Neutrophil (primary cell): Measurements from ENCODE around the gene NXN.
"Not testable (repeated sequence)": the region's sequence is repeated elsewhere in the genome, so short reads cannot be mapped to it uniquely, and the experiment has no call there.

Experiments used
- H3K27ac ChIP-seq: fragments of 200-600 bp; sonication (generic); 2 replicates; pipeline ENCODE4 v1.5.1; 2016; ENCODE audit warnings: mild to moderate bottlenecking, moderate library complexity
- H3K27me3 ChIP-seq: fragments of 200-600 bp; sonication (generic); 2 replicates; pipeline ENCODE4 v1.6.0; 2016; ENCODE audit warnings: mild to moderate bottlenecking
- H3K36me3 ChIP-seq: fragments of 200-600 bp; sonication (generic); 2 replicates; pipeline ENCODE4 v1.5.1; 2017
- H3K4me1 ChIP-seq, 2 experiments: fragments of 200-600 bp in 1 of 2; sonication (generic) in 1 of 2; 1 replicate in 1 of 2; 2 replicates in 1 of 2; pipeline versions ENCODE4 v1.5.1 to v1.6.1; 2013 to 2016; ENCODE audit warnings: low read depth in 1 of 2, low read length in 1 of 2, mild to moderate bottlenecking in 1 of 2, moderate library complexity in 1 of 2; ENCODE audit not compliant: control insufficient read depth in 1 of 2, insufficient read depth in 1 of 2
- H3K4me3 ChIP-seq, 2 experiments: fragments of 200-600 bp in 1 of 2; sonication (generic) in 1 of 2; 1 replicate in 1 of 2; 2 replicates in 1 of 2; pipeline ENCODE4 v1.5.1; 2013 to 2016; ENCODE audit warnings: low read depth in 1 of 2, low read length in 1 of 2, mild to moderate bottlenecking in 1 of 2, moderate library complexity in 1 of 2
- H3K9me3 ChIP-seq: fragments of 200-600 bp; sonication (generic); 2 replicates; pipeline ENCODE4 v1.5.1; 2016
- TF ChIP-seq, protein P1 (sequence below): fragments of 200-600 bp; sonication (generic); IDR thresholded peaks from 2 replicates; pipeline ENCODE4 v1.5.1; 2016; ENCODE audit warnings: antibody characterized with exemption

The NXN gene

DNA sequence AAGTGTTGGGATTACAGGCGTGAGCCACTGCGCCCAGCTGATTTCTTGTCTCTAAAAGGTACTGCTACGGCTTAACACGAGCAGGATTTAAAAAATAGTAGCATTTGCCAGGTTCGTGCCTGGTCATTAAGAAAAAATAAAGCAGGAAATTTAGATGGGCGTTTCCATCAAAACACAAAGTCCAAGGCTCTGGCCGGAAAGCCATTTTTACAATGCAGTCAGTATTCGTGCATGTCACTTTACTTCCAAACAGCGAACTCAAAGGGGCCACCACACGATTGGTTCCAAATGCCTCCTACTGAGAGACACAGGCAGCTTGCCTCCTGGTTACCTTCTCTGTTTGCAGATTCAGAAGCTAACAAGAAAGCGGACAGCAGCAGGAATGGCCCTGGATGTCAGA, 131.2 kb downstream of the NXN start:
- H3K4me1 ChIP-seq: no peaks in the 10 kb centered on the region
- TF ChIP-seq, protein P1, sequence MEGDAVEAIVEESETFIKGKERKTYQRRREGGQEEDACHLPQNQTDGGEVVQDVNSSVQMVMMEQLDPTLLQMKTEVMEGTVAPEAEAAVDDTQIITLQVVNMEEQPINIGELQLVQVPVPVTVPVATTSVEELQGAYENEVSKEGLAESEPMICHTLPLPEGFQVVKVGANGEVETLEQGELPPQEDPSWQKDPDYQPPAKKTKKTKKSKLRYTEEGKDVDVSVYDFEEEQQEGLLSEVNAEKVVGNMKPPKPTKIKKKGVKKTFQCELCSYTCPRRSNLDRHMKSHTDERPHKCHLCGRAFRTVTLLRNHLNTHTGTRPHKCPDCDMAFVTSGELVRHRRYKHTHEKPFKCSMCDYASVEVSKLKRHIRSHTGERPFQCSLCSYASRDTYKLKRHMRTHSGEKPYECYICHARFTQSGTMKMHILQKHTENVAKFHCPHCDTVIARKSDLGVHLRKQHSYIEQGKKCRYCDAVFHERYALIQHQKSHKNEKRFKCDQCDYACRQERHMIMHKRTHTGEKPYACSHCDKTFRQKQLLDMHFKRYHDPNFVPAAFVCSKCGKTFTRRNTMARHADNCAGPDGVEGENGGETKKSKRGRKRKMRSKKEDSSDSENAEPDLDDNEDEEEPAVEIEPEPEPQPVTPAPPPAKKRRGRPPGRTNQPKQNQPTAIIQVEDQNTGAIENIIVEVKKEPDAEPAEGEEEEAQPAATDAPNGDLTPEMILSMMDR: no peak
- H3K36me3 ChIP-seq: no peaks in the 10 kb centered on the region
- H3K27ac ChIP-seq: no peak overlapping the region
- peaks cover 69% of the 10 kb centered on the region for H3K27me3 ChIP-seq
- H3K9me3 ChIP-seq: no peaks in the 10 kb centered on the region
- no peak overlapping the region for H3K4me3 ChIP-seq

DNA sequence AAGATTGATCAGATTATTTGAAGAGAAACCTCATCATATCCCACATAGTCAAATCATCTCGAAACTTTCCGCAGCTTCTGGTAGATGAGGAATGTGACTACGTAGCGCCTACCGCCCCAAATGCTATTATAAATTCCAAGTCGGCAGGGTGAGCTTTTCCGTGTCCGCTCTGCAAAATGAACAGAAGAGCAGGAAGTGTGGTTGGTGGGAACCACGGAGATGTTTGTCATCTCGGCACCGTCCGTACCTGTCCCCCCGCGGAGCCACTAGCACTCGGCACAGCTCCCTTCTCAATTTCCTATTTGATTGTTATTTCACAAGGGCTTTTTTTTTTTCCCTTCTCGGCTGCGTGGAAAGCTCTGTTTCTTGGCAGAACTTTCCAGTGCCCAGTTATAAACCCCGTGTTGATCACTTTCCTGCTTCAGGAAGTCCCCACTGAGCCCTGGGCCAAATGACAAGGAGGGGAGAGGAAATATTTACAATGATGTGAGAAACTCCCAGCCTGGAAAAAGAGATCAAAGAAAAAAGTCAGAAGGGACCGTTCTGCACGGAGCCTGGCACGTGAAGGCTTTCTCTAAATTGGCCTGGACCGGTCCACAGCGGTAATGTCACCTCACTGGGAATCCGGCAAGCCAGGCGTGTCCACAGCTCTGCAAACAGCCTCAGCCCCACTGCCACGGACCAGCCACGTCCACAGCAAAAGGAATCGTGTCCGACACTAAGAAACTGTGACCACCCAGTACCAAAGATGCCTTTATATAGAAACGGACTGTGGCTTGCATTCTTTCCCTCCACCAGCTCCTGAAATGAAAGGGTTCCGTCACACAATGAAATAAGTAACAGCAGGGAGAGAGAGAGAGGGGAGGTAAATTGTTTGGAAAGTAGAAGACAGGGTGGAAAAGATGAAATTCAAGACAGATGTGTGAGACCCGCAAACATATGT, 132.4 kb downstream of the NXN start:
- no peak overlapping the region for H3K4me3 ChIP-seq
- H3K4me1 ChIP-seq: no peaks in the 10 kb centered on the region
- no peak overlapping the region for H3K27ac ChIP-seq
- TF ChIP-seq, protein P1: no peak
- H3K27me3 ChIP-seq: peaks cover 69% of the 10 kb centered on the region
- no peaks in the 10 kb centered on the region for H3K9me3 ChIP-seq
- H3K36me3 ChIP-seq: no peaks in the 10 kb centered on the region

DNA sequence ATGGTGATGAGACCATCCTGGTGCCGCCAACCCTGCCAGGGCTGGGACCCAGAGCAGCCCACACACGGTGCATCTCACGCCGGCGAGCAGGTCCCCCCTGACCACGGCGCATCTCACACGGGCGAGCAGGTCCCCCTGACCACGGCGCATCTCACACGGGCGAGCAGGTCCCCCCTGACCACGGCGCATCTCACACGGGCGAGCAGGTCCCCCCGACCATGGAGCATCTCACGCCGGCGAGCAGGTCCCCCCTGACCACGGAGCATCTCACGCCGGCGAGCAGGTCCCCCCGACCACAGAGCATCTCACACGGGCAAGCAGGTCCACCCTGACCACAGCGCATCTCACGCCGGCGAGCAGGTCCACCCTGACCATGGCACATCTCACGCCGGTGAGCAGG, 138.3 kb downstream of the NXN start:
- no peaks in the 10 kb centered on the region for H3K36me3 ChIP-seq

DNA sequence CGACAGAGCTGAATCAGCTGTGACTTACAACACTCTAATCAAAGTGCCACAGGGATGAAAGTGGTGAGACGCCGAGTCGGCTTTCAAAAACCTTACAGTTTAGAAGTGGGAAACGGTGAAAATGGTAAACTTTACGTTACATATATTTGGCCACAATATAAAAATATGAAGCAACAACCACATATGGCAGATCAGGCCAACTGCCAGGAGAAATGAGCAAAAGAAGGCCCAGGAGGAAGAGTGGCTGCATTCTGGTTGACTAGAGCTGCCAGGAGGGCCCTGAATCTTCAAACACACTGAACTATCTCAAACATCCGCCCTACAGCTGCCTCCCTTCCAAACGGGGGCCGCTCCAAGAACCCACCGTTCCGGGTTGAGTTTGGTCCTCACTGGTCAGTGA, 141.1 kb downstream of the NXN start:
- TF ChIP-seq, protein P1: no peak
- Histone ChIP-seq H3K27ac (no peak overlapping the region), H3K36me3 (no peaks in the 10 kb centered on the region), H3K27me3 (no peaks in the 10 kb centered on the region), H3K4me1 (no peaks in the 10 kb centered on the region), H3K9me3 (no peaks in the 10 kb centered on the region), H3K4me3 (no peak overlapping the region)

More for the DNA sequence above, 138.3 kb downstream of the NXN start:
- Histone ChIP-seq H3K4me1 (no peaks in the 10 kb centered on the region), H3K27me3 (peaks cover 24% of the 10 kb centered on the region), H3K27ac (no peak overlapping the region), H3K4me3 (no peak overlapping the region), H3K9me3 (no peaks in the 10 kb centered on the region)
- TF ChIP-seq, protein P1: no peak

DNA sequence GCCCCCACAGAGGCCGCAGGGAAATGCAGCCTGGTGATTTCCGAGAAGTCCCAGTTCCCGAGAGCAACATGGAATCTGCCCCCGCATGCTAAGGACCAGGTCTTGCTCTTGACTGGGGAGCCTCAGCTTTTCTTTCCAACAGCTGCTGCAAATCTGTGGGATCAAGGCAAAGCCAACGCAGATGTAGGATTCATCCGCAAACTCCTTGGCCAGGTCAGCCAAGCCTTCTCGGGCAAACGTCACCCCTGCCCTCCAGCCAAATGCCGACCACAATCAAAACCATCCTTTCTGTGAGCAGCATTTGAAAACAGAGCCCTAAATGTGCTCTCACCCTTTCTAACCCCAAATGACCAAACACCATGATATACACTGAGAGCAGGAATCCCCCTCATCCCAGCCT, 143.4 kb downstream of the NXN start:
- no peak overlapping the region for H3K4me3 ChIP-seq
- H3K27ac ChIP-seq: no peak overlapping the region
- no peaks in the 10 kb centered on the region for H3K36me3 ChIP-seq
- no peaks in the 10 kb centered on the region for H3K9me3 ChIP-seq
- H3K27me3 ChIP-seq: no peaks in the 10 kb centered on the region
- TF ChIP-seq, protein P1: no peak
- no peaks in the 10 kb centered on the region for H3K4me1 ChIP-seq

DNA sequence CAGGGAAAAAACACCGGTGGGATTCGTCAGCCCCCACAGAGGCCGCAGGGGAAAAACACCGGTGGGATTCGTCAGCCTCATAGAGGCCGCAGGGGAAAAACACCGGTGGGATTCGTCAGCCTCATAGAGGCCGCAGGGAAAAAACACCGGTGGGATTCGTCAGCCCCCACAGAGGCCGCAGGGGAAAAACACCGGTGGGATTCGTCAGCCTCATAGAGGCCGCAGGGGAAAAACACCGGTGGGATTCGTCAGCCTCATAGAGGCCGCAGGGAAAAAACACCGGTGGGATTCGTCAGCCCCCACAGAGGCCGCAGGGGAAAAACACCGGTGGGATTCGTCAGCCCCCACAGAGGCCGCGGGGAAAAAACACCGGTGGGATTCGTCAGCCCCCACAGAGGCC, 143.9 kb downstream of the NXN start:
- not testable (repeated sequence) for H3K4me3 ChIP-seq, H3K4me1 ChIP-seq, H3K36me3 ChIP-seq, H3K9me3 ChIP-seq, H3K27ac ChIP-seq, H3K27me3 ChIP-seq
